HL-60 (cell line): ENCODE results near the gene ZNF789.

Source experiments
- DNase-seq, 2 experiments: peaks; one replicate each; pipeline ENCODE4 v3.0.0-alpha.2; 2010 to 2020; ENCODE audit warnings: low read depth in 1 of 2, low spot score in 1 of 2
- H3K27ac ChIP-seq: fragments of 250-450 bp; sonication (Bioruptor Pico); replicated peaks from 2 replicates; pipeline ENCODE4 v1.5.1; 2020; ENCODE audit warnings: mild to moderate bottlenecking, moderate library complexity
- H3K27me3 ChIP-seq: fragments of 250-450 bp; sonication (Bioruptor Pico); 2 replicates; pipeline ENCODE4 v1.5.1; 2021; ENCODE audit warnings: mild to moderate bottlenecking, moderate library complexity; ENCODE audit not compliant: insufficient read depth, poor library complexity, severe bottlenecking
- H3K4me3 ChIP-seq: replicated peaks from 2 replicates; pipeline ENCODE4 v1.5.1; 2011; ENCODE audit warnings: mild to moderate bottlenecking, control low read depth, low read length; ENCODE audit not compliant: insufficient read depth
- CTCF ChIP-seq: IDR thresholded peaks from one replicate; pipeline ENCODE4 v1.5.1; 2011; ENCODE audit warnings: low read length, control low read depth, inconsistent platforms; ENCODE audit not compliant: insufficient read depth
- GABPA ChIP-seq: IDR thresholded peaks from 2 replicates; pipeline ENCODE4 v1.6.1; 2012; ENCODE audit warnings: low read depth
- POLR2AphosphoS5 ChIP-seq: IDR thresholded peaks from 2 replicates; pipeline ENCODE4 v1.6.1; 2012; ENCODE audit warnings: low read depth
- REST ChIP-seq: IDR thresholded peaks from 2 replicates; pipeline ENCODE4 v1.6.1; 2012; ENCODE audit warnings: low read depth; ENCODE audit not compliant: insufficient replicate concordance
- SPI1 ChIP-seq: IDR thresholded peaks from 2 replicates; pipeline ENCODE4 v1.6.1; 2012; ENCODE audit warnings: low read depth, mild to moderate bottlenecking, borderline replicate concordance

The ZNF789 gene

GRCh38 chr7:99485094-99485493 is 12.4 kb downstream of the ZNF789 start:
- TF ChIP-seq REST (no peak), CTCF (no peak), GABPA (no peak), SPI1 (no peak), POLR2AphosphoS5 (no peak)
- no peak for DNase-seq
- no peak overlapping the region for H3K27ac ChIP-seq
- H3K4me3 ChIP-seq = no peak overlapping the region
- no peaks in the 10 kb centered on the region for H3K27me3 ChIP-seq

GRCh38 chr7:99489235-99489634 is 16.5 kb downstream of the ZNF789 start:
- no peak overlapping the region for H3K4me3 ChIP-seq
- no peaks in the 10 kb centered on the region for H3K27me3 ChIP-seq
- no peak overlapping the region for H3K27ac ChIP-seq
- TF ChIP-seq POLR2AphosphoS5 (no peak), SPI1 (no peak), REST (no peak), GABPA (no peak), CTCF (no peak)
- DNase-seq = no peak

- no peak for TF ChIP-seq REST
- TF ChIP-seq POLR2AphosphoS5 = no peak
- TF ChIP-seq SPI1 = no peak
- TF ChIP-seq GABPA = no peak
- DNase-seq = no peak
- H3K27ac ChIP-seq = no peak overlapping the region
- no peaks in the 10 kb centered on the region for H3K27me3 ChIP-seq
- H3K4me3 ChIP-seq = no peak overlapping the region
These were observed 18.2 kb downstream of the ZNF789 start for GRCh38 chr7:99490878-99491277.

- no peak for TF ChIP-seq SPI1
- TF ChIP-seq REST = no peak
- TF ChIP-seq POLR2AphosphoS5 = no peak
- no peak for TF ChIP-seq CTCF
- no peak for TF ChIP-seq GABPA
- Histone ChIP-seq H3K4me3 (no peak overlapping the region), H3K27ac (no peak overlapping the region), H3K27me3 (no peaks in the 10 kb centered on the region)
- DNase-seq = no peak
These were observed 21.1 kb downstream of the ZNF789 start for GRCh38 chr7:99493823-99494222.
